IPS-18c (cell line): ENCODE data around the gene MAML2.
"Not testable (repeated sequence)": the region's sequence is repeated elsewhere in the genome, so short reads cannot be mapped to it uniquely, and the experiment has no call there.

Source experiments
- H3K4me3 ChIP-seq: 2 replicates; pipeline ENCODE4 v1.7.0; 2013; ENCODE audit warnings: low read depth, mild to moderate bottlenecking, low read length, moderate library complexity; ENCODE audit not compliant: insufficient read depth
- H3K9me3 ChIP-seq: one replicate; pipeline ENCODE4 v1.6.1; 2013; ENCODE audit warnings: mild to moderate bottlenecking, low read length, moderate library complexity; ENCODE audit not compliant: control insufficient read depth, insufficient read depth

MAML2 gene

DNA sequence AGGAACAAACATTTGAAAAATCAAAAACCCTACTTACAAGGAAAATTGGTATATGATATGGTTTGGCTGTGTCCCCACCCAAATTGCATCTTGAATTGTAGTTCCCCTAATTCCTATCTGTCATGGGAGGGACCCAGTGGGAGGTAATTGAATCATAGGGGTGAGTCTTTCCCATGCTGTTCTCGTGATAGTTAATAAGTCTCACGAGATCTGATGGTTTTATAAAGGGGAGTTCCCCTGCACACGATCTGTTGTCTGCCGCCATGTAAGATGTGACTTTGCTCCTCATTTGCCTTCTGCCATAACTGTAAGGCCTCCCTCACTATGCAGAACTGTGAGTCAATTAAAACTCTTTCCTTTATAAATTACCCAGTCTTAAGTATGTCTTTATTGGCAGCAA is 74.5 kb downstream of the MAML2 start:
- not testable (repeated sequence) for H3K4me3 ChIP-seq, H3K9me3 ChIP-seq

DNA sequence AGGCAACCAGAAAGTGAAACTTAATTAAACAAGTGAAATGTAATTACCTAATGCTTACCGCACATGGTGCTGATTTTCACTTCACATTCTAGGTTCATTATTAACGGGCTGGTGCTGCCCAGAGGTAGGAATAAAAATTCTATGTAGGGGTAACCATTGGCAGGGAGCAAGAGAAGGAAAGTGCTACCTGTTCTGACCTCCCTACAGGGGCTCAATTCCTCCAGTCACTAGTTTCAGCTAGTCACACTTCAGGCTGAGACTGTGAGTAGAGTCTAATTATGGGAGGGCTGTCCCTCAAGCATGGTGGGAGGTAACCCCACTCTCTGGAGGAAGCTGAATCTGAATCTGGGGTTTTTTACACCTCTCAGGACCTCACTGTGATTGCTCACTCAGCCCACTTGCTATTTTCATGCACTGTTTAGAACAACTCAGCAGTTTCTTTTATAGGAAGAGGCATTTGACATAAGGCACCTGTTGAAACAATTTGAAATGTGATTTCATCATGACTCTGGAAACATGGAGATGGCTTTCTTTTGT is 75.4 kb downstream of the MAML2 start:
- no peak overlapping the region for H3K4me3 ChIP-seq
- no peaks in the 10 kb centered on the region for H3K9me3 ChIP-seq

DNA sequence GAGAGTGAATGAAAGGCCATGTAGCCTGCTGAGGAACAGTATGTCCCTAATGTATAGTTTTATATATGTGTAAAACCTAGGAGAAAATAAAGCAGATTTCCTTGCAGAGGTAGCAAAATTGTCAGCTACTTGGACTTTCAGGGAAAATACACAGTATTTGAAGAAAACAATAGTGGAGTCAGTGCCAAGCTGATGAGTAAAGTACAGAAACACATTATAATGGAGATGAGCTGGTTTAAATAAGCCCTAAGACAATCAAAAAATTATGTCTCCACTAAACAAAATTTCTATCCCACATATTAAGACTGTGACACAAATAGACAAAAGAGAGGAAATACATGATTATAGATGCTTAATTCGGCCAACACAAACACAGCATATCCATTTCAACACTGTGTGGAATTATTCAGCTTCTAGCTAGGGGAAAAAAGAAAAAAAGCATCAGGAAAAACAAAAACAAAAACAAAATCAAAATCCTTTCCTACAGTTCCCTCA is 75.9 kb downstream of the MAML2 start:
- H3K9me3 ChIP-seq: no peaks in the 10 kb centered on the region
- H3K4me3 ChIP-seq: no peak overlapping the region

DNA sequence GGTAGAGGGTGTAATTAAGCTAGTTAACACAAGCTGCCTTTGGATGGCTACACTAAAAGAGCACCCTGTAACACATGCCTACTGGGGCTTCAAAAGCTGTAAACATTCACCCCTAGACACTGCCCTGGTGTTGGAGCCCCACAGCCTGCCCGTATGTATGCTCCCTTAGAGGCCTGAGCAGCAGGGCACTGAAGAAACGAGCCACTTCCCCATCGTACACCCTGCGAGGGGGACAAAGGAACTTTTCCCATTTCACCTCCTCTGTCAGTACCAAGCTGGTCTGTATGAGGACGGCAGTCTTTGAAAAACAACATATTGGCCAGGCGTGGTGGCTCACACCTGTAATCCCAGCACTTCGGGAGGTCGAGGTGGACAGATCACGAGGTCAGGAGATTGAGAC is 77.0 kb downstream of the MAML2 start:
- no peak overlapping the region for H3K4me3 ChIP-seq

DNA sequence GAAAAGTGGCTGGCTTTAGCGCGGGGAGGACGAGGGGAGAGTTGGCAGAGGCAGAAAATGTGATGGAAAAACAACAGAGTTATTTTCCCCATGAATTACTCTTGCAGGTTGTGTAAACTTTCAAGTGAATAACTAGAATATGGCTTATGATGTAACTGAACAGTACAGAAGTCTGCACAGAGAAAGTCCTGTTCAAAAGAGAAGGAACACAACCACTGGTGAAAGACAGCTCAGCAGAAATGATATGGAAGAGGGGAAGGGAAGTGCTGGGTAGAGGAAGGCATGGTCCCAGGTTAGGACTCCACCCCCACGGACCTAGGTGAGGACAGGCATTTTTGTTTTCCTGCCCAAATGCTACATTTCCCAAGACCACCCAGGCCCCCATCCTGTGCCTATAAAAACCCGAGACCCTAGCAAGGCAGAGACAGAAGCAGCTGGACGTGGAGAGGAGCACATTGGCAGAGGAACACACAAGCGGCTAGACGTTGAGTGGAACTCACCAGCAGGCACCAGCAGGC is 77.7 kb downstream of the MAML2 start:
- Histone ChIP-seq H3K4me3 (no peak overlapping the region), H3K9me3 (no peaks in the 10 kb centered on the region)

More for the DNA sequence above, 77.0 kb downstream of the MAML2 start:
- H3K9me3 ChIP-seq: no peaks in the 10 kb centered on the region

DNA sequence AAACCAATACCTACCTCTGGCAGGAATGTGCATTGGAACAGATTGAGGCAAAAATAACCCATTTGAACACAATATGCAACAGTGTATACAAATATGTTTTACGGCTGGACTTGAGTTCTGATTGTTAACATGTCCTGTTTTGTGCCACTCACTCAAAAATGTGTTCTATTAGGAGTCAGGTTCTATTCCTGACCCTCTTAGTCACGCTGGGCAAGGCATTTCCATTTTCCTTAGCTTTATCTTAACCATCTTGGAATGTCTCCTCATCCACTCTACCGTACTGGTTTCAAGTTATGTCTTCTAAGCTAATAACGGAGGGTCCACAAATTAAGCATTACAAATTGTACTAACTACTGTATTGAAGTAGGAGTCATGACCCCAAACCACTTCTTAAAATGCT is 78.6 kb downstream of the MAML2 start:
- Histone ChIP-seq H3K9me3 (no peaks in the 10 kb centered on the region), H3K4me3 (no peak overlapping the region)

DNA sequence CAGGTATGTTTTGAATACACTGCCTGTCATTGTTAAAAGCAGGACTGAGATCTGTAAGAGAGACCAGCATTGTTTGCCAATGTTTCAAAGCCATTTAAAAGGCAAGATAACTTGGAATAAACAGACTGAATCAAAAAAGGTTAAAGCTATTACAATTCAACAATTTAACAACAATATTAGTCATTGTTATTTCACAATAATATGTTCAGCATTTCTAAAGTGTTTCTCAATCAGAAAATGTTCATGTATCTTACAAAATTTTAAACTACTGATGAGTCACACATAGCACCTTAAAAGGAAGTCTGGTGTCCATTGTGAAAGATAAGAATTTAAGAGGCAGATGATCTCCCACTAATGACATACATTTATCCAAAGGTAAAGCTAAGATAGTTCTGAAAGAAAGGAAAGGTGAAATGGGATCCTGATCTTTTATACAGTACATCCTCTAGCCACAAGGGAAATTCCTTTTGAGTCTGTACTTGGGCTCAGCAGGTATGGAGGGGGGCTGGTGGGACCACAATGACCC is 79.7 kb downstream of the MAML2 start:
- no peak overlapping the region for H3K4me3 ChIP-seq
- no peaks in the 10 kb centered on the region for H3K9me3 ChIP-seq

DNA sequence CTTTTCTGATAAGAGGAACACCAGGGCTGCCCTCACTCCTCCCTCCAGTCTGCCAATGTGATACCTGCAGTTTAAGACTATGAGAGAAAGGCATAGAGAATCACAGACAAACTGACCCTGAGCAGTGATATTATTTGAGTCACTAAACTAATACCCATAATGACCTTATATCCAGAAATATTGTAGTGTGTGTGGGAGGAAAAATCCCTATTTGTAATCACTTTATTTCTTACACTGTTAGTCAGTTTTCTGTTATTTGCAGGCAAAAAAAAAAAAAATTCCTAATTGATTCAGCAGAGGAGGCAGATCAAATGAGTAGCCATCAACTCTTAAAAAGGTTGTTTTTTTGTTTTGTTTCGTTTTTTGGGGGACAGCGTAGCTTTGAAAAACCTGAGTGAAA is 82.5 kb downstream of the MAML2 start:
- Histone ChIP-seq H3K9me3 (no peaks in the 10 kb centered on the region), H3K4me3 (no peak overlapping the region)

DNA sequence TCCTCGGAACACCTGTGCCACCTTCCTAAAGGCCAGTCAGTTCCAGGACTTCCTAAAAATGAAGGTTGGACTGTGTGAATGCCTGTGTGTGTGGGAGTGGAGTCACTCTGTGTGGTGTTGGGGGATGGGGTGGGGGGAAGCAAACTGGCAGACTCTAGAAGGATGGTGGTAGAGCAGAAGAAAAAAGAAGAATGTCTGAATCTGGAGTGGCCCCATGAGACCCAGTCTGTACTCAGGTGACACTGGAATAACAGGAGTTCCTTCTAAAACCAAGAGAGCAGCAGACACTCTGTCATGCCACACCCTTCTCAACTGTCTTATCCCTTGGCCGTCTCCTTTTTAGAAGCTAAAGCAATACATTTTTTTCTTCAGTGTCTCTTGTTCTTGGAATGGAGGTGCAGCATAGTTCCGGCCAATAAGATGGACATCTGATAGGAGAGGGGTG is 82.9 kb downstream of the MAML2 start:
- H3K4me3 ChIP-seq: no peak overlapping the region
- H3K9me3 ChIP-seq: no peaks in the 10 kb centered on the region

DNA sequence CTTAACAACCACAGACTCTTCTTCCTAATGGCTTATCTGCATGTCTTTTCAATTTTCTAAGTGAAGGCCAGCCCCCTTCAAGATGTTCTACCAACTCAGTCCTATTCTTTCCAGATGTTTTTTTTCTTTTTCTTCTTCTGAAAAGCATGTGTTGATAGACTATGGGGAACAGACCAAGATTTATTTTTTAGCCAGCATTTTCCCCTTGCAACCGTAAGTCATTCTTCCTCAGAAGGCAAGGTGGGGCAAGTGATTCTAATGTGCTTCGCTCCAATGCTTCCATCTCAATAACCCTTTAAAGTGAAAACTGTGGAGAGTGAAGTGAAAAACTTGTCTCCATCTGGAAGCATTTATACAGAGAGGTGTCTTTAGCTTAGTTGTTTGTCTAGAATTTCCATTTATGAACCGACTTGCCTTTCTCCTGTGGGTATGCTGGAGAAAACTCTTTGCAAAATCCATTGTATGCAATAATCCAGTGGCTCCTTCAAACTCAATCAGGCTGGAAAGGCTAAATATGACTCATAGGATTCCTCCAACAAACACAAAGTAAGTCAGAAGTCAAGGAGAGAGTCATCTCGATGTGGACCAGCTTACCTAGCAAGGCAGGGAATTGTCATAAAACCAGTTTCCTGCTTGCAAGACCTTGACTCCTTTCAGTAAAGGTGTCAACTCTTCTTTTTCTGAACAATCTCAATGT is 83.7 kb downstream of the MAML2 start:
- Histone ChIP-seq H3K4me3 (no peak overlapping the region), H3K9me3 (no peaks in the 10 kb centered on the region)

DNA sequence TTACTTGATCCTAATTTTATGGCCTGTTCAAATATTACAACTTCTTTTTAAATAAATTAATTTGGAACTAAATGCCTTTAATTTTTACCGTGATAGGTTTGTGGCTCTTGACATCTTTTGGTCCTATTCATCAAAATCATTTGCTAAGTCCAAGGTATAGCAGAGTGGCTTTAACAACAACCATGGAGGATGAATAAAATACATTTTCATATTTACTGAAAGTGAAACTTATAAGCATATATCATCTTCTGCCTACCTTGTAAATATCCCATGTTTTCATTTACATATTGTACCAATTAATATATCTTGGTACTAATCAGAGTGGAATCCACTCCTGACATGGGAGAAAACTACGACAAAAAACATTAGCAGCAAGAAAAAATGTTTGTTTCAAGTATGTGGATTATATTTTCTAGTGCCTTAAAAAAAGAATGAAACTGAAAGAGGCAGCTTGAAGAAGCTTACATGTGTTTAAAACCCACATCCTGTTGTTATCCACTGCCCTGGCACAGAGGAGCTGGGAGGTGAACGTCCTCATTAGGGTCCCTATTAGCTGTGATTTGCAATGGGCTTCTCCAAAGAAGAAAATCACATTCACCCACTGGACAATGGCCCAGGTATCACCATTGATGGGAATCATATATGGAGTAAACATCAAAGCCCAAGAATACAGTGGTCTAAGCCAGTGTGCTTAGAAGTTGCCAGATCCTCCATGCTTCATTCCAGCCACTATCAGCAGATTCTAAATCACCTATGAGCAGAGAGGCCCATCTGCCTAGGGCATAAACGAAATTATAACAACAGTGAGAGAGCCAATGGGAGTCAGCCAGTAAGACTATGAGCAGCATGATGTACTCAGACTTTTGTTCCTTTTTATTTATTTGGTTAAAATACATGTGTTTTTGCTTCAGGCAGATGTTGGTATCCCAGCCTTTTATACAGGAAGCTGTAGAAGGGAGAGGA is 84.7 kb downstream of the MAML2 start:
- H3K4me3 ChIP-seq: no peak overlapping the region

DNA sequence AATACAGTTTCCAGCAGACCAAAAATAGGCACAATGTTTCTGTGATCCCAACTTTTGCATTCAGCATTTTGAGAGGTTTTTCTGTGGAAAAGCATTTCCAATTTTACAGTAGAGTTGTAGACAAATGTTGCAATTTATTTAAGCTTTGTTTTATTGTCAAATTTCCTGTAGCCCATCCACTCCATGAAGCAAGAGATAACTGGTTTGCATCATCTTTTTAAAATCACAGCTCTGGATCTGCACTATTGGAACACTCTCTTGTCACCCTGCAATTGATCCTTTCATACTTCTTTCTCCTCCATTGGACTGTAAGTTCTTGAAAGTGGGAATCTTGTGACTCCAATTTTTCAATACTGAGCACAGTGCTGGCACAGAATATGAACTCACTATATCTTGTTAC is 86.0 kb downstream of the MAML2 start:
- no peak overlapping the region for H3K4me3 ChIP-seq
- no peaks in the 10 kb centered on the region for H3K9me3 ChIP-seq

More for the DNA sequence above, 84.7 kb downstream of the MAML2 start:
- H3K9me3 ChIP-seq: no peaks in the 10 kb centered on the region

DNA sequence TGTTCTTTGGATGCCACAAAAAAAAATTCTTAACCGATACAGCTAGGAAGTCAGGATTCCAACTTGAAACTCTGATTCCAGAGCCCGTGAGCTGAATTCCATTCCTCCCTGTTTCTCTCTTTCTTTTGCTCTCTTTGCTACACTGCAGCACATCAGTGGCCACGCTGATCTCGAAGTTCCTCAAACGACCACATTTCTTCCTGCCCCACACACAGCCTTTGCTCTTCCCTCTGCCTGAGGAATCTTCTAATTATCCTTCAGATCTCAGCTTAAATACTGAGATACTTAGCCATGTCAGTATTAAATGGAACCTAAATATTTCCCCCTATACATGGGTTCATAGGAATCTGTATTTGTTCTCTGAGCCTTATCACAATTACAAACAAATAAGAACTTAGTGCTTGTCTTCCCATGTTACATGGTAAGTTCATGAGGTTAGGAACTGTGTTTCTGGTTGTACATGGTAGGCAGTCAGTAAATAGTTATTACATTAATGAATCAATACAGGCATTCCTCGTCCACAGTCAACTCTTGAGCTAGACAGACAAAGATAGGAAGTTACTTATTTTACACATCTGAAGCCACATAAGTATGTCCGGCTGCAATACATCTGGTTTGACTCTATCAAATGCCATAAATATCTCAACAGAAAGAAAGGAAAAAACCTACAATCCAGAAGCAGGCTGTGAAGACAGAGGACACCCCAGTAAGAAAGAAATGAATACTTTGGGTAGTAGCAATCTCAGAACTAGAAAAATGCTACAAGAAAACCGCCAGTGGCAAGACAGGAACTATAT is 86.6 kb downstream of the MAML2 start:
- H3K4me3 ChIP-seq: no peak overlapping the region
- no peaks in the 10 kb centered on the region for H3K9me3 ChIP-seq

DNA sequence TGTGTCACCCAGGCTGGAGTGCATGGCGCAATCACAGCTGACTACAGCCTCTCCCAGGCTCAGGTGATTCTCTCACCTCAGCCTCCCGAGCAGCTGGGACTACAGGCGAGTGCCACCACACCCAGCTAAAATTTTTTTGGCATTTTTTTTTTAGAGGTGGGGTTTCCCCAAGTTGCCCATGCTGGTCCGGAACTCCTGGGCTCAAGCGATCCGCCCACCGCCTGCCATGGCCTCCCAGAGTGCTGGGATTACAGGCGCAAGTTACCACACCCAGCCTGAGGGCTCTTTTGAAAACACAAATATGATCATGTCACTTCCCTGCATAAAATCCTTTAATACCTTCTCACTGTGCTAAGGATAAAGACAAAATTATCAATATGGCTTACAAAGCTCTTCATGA is 88.1 kb downstream of the MAML2 start:
- H3K9me3 ChIP-seq: no peaks in the 10 kb centered on the region
- H3K4me3 ChIP-seq: no peak overlapping the region

DNA sequence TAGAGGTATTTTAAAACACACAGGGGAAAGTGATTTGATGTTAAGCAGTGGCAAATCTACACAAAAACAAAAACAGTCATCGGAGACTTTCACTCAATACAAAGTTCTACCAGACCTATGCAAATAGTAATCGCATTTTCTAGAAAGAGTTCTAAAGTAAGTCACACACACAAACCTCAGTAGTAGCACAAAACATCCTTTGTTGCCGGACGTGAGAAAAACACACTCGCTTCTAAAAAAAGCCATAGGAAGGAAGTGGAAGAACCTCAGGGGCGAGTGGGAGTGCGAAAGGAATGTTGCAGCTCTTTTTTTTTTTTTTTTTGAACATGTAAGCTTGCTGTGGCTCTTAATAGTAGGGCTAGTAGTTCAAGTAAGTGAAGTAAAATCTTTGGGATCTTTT is 88.9 kb downstream of the MAML2 start:
- no peak overlapping the region for H3K4me3 ChIP-seq

DNA sequence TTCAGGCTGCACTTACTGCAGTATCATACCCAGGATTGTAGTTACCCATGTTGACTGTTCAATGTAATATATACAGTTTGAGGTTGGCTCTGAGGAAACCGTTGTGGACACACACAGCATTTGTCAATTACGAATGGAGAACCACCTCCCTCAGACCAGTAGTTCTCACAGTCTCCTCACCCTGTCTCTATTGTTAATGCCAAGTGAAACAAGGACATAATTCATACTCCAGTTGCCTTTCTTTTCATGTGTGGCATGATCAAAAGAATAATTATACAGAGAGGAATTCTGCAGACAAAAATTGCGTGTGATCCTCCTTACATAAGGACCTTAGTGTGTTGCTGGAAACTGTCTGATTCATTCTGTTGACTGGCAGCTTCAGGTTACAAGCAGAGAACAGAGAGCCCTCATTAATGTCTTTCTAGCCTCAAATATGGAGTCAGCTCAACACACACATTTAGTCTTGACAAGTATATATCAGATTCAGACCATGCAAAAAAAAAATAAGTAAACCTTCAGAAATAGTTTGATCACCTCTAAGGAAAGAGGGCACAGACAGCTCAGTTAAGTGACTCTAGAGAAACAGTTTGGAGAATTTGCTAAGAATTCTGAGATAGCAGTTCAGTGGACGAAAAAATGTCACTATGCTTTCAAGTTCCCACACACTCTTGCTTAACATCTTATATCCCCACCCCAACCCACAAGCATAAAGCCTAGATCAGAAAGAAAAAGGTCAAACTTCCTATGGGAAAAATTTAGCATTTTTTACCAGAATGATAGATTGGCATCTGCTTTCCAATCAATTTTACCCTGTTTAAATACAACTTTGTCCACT is 96.1 kb downstream of the MAML2 start:
- Histone ChIP-seq H3K9me3 (no peaks in the 10 kb centered on the region), H3K4me3 (no peak overlapping the region)

More for the DNA sequence above, 88.9 kb downstream of the MAML2 start:
- H3K9me3 ChIP-seq: no peaks in the 10 kb centered on the region
